Activated CD8-positive, alpha-beta memory T cell treated with anti-CD3 and anti-CD28 coated beads, Interleukin-2, amount 50 U/mL, for 1 hour (primary cell): ENCODE data around the gene LONRF3.

Experiments used
- DNase-seq: peaks from one replicate; pipeline ENCODE4 v3.0.0-alpha.2; 2020; ENCODE audit errors: extremely low read depth

The LONRF3 gene

DNA sequence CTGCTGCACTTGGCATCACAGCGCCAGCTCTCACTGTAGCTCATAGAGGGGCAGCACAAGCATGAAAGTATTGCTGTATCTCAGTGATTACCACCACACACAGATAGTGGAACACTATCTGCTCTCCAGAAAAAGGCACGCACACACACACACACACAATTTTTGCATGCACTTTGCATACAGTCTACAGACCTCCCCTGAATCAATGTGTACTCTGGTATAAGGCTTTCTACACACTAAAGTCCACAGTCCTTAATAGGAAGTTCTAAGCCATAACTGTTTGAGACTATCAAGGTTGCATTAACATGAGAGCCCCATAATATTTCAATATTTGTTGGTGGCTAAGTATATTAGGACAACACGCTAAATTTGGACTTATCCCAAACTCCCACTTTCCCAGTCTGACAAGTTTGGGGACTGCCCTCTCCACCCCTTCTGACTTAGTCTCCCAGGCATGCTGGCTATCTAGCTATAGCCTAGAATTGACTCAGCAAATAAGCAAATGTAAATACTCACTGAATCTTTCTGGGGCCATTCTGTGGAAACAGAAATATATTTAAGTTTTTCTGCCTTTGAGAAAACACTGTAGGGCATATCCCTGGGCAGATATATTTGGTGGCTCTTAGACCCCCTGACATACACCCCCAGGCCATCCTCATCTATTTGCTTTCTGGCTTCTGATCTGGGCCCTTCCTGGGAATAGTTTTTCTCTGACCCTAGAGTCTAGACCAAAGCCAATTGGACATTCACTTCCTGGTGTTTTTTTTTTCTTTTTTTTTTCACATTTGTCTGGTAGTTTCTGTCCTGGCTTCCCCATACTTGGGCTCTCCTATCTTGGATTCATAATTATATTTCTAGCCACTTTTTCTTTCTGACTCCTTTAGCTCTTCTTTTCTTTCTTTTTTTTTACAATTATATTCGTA is 62.0 kb downstream of the LONRF3 start:
- DNase-seq: no peak

DNA sequence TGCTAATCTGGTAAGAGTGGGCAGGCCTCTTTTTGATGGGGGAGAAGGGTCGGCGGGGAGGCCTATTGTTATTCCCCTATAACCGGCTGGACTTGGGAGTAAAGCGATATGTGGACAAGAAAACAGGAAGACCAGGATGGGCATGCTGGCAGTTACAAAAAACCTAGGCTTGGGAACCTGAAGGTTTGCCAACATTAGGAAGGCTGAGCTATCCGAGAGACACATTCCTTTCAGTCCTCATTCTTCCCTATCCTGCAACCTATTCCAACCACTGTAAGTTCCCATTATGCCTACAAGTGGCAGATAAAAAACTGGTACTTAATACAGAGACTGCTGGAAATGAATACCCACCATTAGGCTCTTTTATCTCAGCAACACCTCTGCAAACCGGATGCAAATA is 66.0 kb downstream of the LONRF3 start:
- DNase-seq: no peak

DNA sequence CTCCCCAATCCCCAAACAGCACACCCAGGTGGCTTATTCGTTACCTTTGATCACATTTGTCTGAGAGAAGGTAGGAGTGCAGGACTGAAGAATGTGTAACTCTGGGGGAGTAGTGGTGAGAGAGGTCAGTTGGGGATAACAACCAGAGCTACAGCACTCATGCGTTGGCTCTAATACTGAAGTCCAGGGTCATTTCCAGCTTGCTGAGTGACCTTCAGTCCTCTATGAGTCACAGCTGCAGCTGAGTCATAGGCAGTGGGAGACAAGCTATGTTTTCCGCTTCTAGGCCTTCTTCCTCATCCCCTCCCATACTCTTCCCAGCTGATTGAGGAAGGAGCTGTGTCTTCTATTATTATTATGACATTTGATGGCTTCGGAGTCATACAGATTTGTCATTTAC is 66.8 kb downstream of the LONRF3 start:
- DNase-seq: no peak

DNA sequence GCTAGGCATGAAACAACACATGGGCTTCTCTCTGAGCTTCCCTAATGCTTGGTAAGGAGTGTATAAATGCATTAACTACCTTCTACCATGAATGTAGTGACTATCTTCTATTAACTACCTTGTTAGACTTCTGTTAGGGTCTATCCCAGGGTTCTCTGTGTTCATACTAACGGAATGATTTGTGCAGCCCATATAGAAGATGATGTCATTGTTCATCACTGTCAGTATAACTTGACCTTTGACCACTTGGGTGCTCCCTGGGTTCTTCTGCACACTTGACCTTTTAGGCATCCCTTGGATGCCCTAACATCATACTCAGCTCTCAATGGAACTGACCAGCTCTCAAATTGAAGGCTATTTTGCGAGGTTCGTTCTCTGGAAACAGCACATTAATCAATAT is 67.6 kb downstream of the LONRF3 start:
- DNase-seq: no peak

DNA sequence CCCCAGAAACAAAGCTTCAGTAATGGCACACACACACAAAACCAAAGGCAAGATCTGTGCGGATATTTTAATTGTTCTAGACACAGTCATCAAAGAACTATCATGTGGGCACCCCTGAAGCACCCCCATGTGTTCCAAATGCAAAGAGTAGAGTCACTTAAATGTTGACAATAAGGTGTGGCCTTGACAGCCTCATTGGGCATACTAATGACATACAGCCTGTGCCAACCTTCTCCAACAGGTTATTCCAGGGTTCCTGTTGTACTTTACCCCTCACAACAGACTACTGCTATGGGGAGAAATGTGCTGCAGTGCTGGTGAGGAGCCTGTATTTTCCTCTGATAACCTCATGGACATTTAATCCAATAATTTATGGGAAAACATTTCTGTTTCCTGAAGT is 68.6 kb downstream of the LONRF3 start:
- no peak for DNase-seq

DNA sequence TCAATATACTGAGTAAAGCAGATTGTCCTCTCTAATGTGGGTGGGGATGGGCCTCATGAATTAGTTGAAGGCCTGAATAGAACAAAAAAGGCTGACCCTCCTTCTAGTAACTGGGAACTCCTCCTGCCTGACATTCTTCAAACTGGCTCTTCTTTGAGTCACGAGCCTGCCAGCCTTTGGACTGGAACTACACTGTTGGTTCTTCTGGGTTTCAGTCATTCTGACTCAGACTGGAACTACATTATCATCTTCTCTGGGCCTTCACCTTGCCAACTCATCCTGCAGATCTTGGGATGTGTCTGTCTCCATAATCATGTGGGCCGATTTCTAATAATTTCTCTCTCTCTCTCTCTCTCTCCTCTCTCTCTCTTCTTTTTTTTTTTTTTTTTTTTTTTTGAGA is 71.5 kb downstream of the LONRF3 start:
- no peak for DNase-seq

DNA sequence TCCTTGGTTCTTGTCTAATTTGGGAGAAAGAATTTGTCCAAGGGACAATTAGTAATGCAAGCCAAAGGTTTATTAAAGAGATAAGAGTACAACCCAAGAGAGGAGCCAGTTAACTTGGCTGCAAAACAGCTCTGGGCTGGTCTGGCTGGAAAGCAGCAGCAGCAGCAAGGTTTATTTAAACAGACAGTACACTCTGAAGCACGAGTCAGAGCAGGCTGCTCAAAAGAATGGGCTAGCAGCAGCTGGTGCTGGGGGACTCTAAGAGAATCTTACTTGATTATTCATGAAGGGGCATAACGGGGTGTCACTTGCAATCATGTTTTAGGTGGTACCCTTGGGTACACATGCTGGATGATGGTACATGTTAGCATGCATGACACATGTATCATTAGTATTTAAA is 81.3 kb downstream of the LONRF3 start:
- no peak for DNase-seq

GRCh38 chrX:119062750-119063374 is 88.4 kb downstream of the LONRF3 start:
- DNase-seq: no peak

GRCh38 chrX:119063428-119063827 is 89.0 kb downstream of the LONRF3 start:
- no peak for DNase-seq

DNA sequence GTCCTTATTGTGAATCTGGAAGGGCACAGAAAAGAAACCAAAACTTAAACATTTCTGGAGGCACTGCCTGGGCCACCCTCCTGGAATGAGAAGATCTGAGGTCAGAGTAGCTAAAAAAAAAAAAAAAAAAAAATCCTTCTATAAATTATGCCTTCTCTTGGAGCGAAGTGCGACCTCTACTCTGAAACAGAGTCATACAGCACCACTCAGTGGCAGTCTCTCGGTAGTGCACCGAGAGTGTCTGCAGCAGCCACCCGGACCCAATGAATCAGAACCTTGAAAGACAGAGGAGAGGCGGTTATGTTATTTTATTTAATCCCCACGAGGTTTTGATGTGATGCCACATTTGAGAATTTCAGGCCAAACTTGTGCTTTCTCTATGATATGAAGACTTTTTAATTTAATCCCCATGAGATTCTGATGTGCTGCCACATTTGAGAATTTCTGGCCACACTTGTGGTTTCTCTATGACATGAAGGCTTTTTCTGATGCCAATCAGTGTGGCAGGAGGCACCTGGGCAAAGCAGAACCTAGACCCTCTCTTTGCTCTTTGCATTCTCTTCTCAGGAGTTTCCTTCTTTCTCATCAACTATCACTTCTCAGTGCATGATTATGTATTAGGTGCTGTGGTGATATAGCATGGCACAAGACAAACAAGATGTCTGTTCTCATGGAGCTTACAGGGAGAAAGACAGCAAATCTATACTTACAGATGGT is 92.8 kb downstream of the LONRF3 start:
- DNase-seq: no peak
